H1 (cell line): Measurements from ENCODE around the gene CAPN14.

Experiments used
- CBX8 ChIP-seq: fragments of 300-800, 300-1000 bp; sonication (generic); IDR thresholded peaks from 2 replicates; pipeline ENCODE4 v1.7.1; 2016; ENCODE audit warnings: low read depth, low read length, borderline replicate concordance
- CTCF ChIP-seq, 3 experiments: IDR thresholded peaks; 1 replicate in 2 of 3; 2 replicates in 1 of 3; pipeline versions ENCODE4 v1.5.1 to v1.6.1; 2011; ENCODE audit warnings: low read length in 3 of 3, mild to moderate bottlenecking in 3 of 3, inconsistent platforms in 2 of 3, low read depth in 1 of 3, moderate library complexity in 1 of 3; ENCODE audit not compliant: insufficient read depth in 1 of 3; ENCODE audit errors: control extremely low read depth in 1 of 3
- EP300 ChIP-seq, 2 experiments: IDR thresholded peaks; 1 replicate in 1 of 2; 2 replicates in 1 of 2; pipeline ENCODE4 v1.6.1; 2011 to 2012; ENCODE audit warnings: low read depth in 2 of 2, low read length in 2 of 2, mild to moderate bottlenecking in 2 of 2, borderline replicate concordance in 1 of 2, inconsistent platforms in 1 of 2, moderate library complexity in 1 of 2
- EZH2 ChIP-seq: fragments of 200-600 bp; sonication (generic); IDR thresholded peaks from 2 replicates; pipeline ENCODE4 v1.7.1; 2012; ENCODE audit warnings: low read depth, mild to moderate bottlenecking, moderate library complexity, low read length, inconsistent platforms; ENCODE audit not compliant: severe bottlenecking
- JUND ChIP-seq: IDR thresholded peaks from 2 replicates; pipeline ENCODE4 v1.6.1; 2011; ENCODE audit warnings: mild to moderate bottlenecking, improper control_type of control experiment, low read length
- POLR2A ChIP-seq, 2 experiments: IDR thresholded peaks; 1 replicate in 1 of 2; 2 replicates in 1 of 2; pipeline ENCODE4 v1.6.1; 2011; ENCODE audit warnings: low read depth in 2 of 2, low read length in 2 of 2, mild to moderate bottlenecking in 2 of 2; ENCODE audit errors: control extremely low read depth in 1 of 2
- RAD21 ChIP-seq, 2 experiments: IDR thresholded peaks in 1 of 2; conservative IDR thresholded peaks in 1 of 2; 2 replicates each; pipeline ENCODE4 v1.6.1; 2011; ENCODE audit warnings: low read depth in 2 of 2, low read length in 2 of 2, improper control_type of control experiment in 1 of 2, inconsistent platforms in 1 of 2, mild to moderate bottlenecking in 1 of 2, moderate library complexity in 1 of 2
- RNF2 ChIP-seq: fragments of 200-900, 300-1000 bp; sonication (generic); IDR thresholded peaks from 2 replicates; pipeline ENCODE4 v1.7.1; 2016; ENCODE audit warnings: borderline replicate concordance, low read depth, mild to moderate bottlenecking, antibody characterized with exemption, low read length; ENCODE audit not compliant: poor library complexity, severe bottlenecking; ENCODE audit errors: missing control alignments
- SUZ12 ChIP-seq: fragments of 200-600 bp; sonication (generic); IDR thresholded peaks from 2 replicates; pipeline ENCODE4 v1.6.1; 2012; ENCODE audit warnings: mild to moderate bottlenecking, inconsistent platforms, low read length, moderate library complexity, mixed read lengths
- ZNF274 ChIP-seq: IDR thresholded peaks from 2 replicates; pipeline ENCODE4 v1.7.0; 2012; ENCODE audit warnings: low read length, borderline replicate concordance; ENCODE audit errors: extremely low read depth

GRCh38 chr2:31163011-31163539 is 54.2 kb downstream of the CAPN14 start:
- no peak for TF ChIP-seq CBX8
- TF ChIP-seq RAD21 (IDR thresholded peaks at IDR 0.05 in 1 of 2, conservative IDR thresholded peaks at IDR 0.05 in 1 of 2; ENCODE audit: low read depth in 2 of 2, low read length in 2 of 2): no peak
- TF ChIP-seq RNF2: no peak
- no peak for TF ChIP-seq EP300 (IDR thresholded peaks at IDR 0.05; ENCODE audit: borderline replicate concordance in 1 of 2, low read depth in 2 of 2, low read length in 2 of 2)
- TF ChIP-seq POLR2A (IDR thresholded peaks at IDR 0.05; ENCODE audit: control extremely low read depth in 1 of 2, low read depth in 2 of 2, low read length in 2 of 2): no peak
- TF ChIP-seq CTCF (IDR thresholded peaks at IDR 0.05; ENCODE audit: control extremely low read depth in 1 of 3, insufficient read depth in 1 of 3, low read depth in 1 of 3, low read length in 3 of 3): no peak
- no peak for TF ChIP-seq SUZ12
- TF ChIP-seq ZNF274: no peak
- no peak for TF ChIP-seq EZH2
- TF ChIP-seq JUND: no peak
